Measurements from ENCODE around the gene MRPS35. TPM values are rescaled to one million over a fixed set of nuclear protein-coding genes. Genes with fewer than 3 reads are reported as not detected.

The MRPS35 gene
- total RNA-seq, 1 donor from 2014 or later = 31.5 TPM

- Histone ChIP-seq H3K27me3 (ENCODE audit: low read depth) (no peaks in the 10 kb centered on the region), H3K4me1 (peaks cover 16% of the 10 kb centered on the region), H3K36me3 (peaks cover 2% of the 10 kb centered on the region), H3K9me3 (no peaks in the 10 kb centered on the region), H3K27ac (no peak overlapping the region), H3K4me3 (no peak overlapping the region)
- intact Hi-C loops (cut with DNase I) = no loop called here
- no peak for TF ChIP-seq CTCF (IDR thresholded peaks at IDR 0.05)
- no peak for ATAC-seq
- no peak for DNase-seq
Observed at GRCh38 chr12:27777141-27777540, 66.5 kb downstream of the MRPS35 start.

- Histone ChIP-seq H3K4me3 (no peak overlapping the region), H3K9me3 (no peaks in the 10 kb centered on the region), H3K36me3 (peaks cover 4% of the 10 kb centered on the region), H3K27ac (no peak overlapping the region), H3K27me3 (ENCODE audit: low read depth) (no peaks in the 10 kb centered on the region), H3K4me1 (peaks cover 22% of the 10 kb centered on the region)
- ATAC-seq = no peak
- DNase-seq = no peak
- TF ChIP-seq CTCF (IDR thresholded peaks at IDR 0.05) = no peak
- intact Hi-C loops (cut with DNase I) = no loop called here
Observed at GRCh38 chr12:27778206-27778605, 67.6 kb downstream of the MRPS35 start.

- Histone ChIP-seq H3K9me3 (no peaks in the 10 kb centered on the region), H3K36me3 (peaks cover 4% of the 10 kb centered on the region), H3K27ac (peak overlapping the region; percentile 84), H3K4me1 (peaks cover 22% of the 10 kb centered on the region), H3K4me3 (peak overlapping the region; percentile 91), H3K27me3 (ENCODE audit: low read depth) (no peaks in the 10 kb centered on the region)
- intact Hi-C loops (cut with DNase I) = no loop called here
- TF ChIP-seq CTCF (IDR thresholded peaks at IDR 0.05) = no peak
- DNase-seq (no peak), ATAC-seq (no peak)
Observed at GRCh38 chr12:27779416-27779919, 68.8 kb downstream of the MRPS35 start.

GRCh38 chr12:27779920-27780611 is 69.4 kb downstream of the MRPS35 start, which contains the start of the genes KLHL42 and MANSC4:
TSS of gene KLHL42 (plus strand) at chr12:27780233. CDS start at chr12:27780331, 98 bp downstream.
TSS of gene MANSC4 (minus strand) at chr12:27780236. CDS start at chr12:27771276, 8,960 bp downstream.
- no peak for TF ChIP-seq CTCF (IDR thresholded peaks at IDR 0.05)
- peak; percentile 83 for DNase-seq
- Histone ChIP-seq H3K4me3 (peak within 1 kb of the TSS; percentile 91), H3K9me3 (no peaks in the 10 kb centered on the region), H3K27ac (peak within 1 kb of the TSS; percentile 84), H3K36me3 (peaks cover 4% of the 10 kb centered on the region), H3K27me3 (ENCODE audit: low read depth) (no peaks in the 10 kb centered on the region), H3K4me1 (peaks cover 22% of the 10 kb centered on the region)
- peak; percentile 93 to 96 for ATAC-seq
- intact Hi-C loops (cut with DNase I) = no loop called here

- peaks cover 26% of the 10 kb centered on the region for H3K4me1 ChIP-seq
- DNase-seq (no peak), ATAC-seq (peak; percentile 57 to 62)
- H3K36me3 ChIP-seq = peaks cover 4% of the 10 kb centered on the region
- H3K9me3 ChIP-seq = no peaks in the 10 kb centered on the region
- intact Hi-C loops (cut with DNase I) = no loop called here
- peak overlapping the region; percentile 91 for H3K4me3 ChIP-seq
- peak overlapping the region; percentile 84 for H3K27ac ChIP-seq
- no peaks in the 10 kb centered on the region for H3K27me3 ChIP-seq (ENCODE audit: low read depth)
- no peak for TF ChIP-seq CTCF (IDR thresholded peaks at IDR 0.05)
Observed at GRCh38 chr12:27780612-27781408, 70.2 kb downstream of the MRPS35 start.
